Measurements from ENCODE around the gene RAB4A.

Gene RAB4A

GRCh38 chr1:229244091-229244490, 26.8 kb upstream of the RAB4A start:
- DNase-seq (ENCODE audit: low spot score) = no peak

GRCh38 chr1:229247871-229248270, 23.0 kb upstream of the RAB4A start:
- no peak for DNase-seq (ENCODE audit: low spot score)

GRCh38 chr1:229248821-229249817, 21.8 kb upstream of the RAB4A start:
- no peak for DNase-seq (ENCODE audit: low spot score)

GRCh38 chr1:229249854-229250644, 20.9 kb upstream of the RAB4A start:
- no peak for DNase-seq (ENCODE audit: low spot score)

- DNase-seq (ENCODE audit: low spot score) = no peak
Measured at GRCh38 chr1:229251185-229251584, 19.7 kb upstream of the RAB4A start.

GRCh38 chr1:229252228-229252984, 18.5 kb upstream of the RAB4A start:
- no peak for DNase-seq (ENCODE audit: low spot score)

- peak; percentile 43 for DNase-seq (ENCODE audit: low spot score)
Measured at GRCh38 chr1:229253151-229253974, 17.5 kb upstream of the RAB4A start.

GRCh38 chr1:229254910-229255541, 15.9 kb upstream of the RAB4A start:
- DNase-seq (ENCODE audit: low spot score) = peak; percentile 50

GRCh38 chr1:229258031-229258756, 12.7 kb upstream of the RAB4A start:
- peak; percentile 74 for DNase-seq (ENCODE audit: low spot score)

- DNase-seq (ENCODE audit: low spot score) = no peak
Measured at GRCh38 chr1:229258757-229259060, 12.2 kb upstream of the RAB4A start.

- no peak for DNase-seq (ENCODE audit: low spot score)
Measured at GRCh38 chr1:229260297-229260696, 10.6 kb upstream of the RAB4A start.

GRCh38 chr1:229262239-229262638, 8.7 kb upstream of the RAB4A start:
- DNase-seq (ENCODE audit: low spot score) = no peak

- no peak for DNase-seq (ENCODE audit: low spot score)
Measured at GRCh38 chr1:229263254-229263653, 7.7 kb upstream of the RAB4A start.

GRCh38 chr1:229264068-229264467, 6.8 kb upstream of the RAB4A start:
- no peak for DNase-seq (ENCODE audit: low spot score)

GRCh38 chr1:229264487-229264886, 6.4 kb upstream of the RAB4A start:
- no peak for DNase-seq (ENCODE audit: low spot score)

GRCh38 chr1:229266274-229266673, 4.6 kb upstream of the RAB4A start:
- no peak for DNase-seq (ENCODE audit: low spot score)

GRCh38 chr1:229266832-229267500, 3.9 kb upstream of the RAB4A start:
- DNase-seq (ENCODE audit: low spot score) = no peak

GRCh38 chr1:229268505-229268904, 2.4 kb upstream of the RAB4A start:
- no peak for DNase-seq (ENCODE audit: low spot score)

GRCh38 chr1:229271448-229272159, 693 bp downstream of the RAB4A start:
- no peak for DNase-seq (ENCODE audit: low spot score)

All from iPS-NIHi11 (cell line).